Effector memory CD8-positive, alpha-beta T cell (primary cell): Measurements from ENCODE around the gene LRRC39.

Source experiments
- ATAC-seq: fragments of 150-1000 bp; cut with Tn5 transposase; replicated peaks from 2 replicates; pipeline ENCODE4 v1.10.0; 2021; ENCODE audit warnings: mild to moderate bottlenecking, moderate library complexity
- DNase-seq, 3 experiments: peaks; one replicate each; pipeline ENCODE4 v3.0.0; 2021
- H3K27ac Mint-ChIP-seq, 2 donors: one replicate each; pipeline ENCODE4 v1.8.0; 2022; ENCODE audit warnings: mild to moderate bottlenecking in 2 of 2, mixed read lengths in 2 of 2, moderate library complexity in 2 of 2
- H3K27me3 Mint-ChIP-seq, 2 donors: one replicate each; pipeline ENCODE4 v1.8.0; 2022; ENCODE audit warnings: mixed read lengths in 2 of 2
- H3K36me3 Mint-ChIP-seq: one replicate; pipeline ENCODE4 v1.8.0; 2022; ENCODE audit warnings: mild to moderate bottlenecking, moderate library complexity, mixed read lengths; ENCODE audit not compliant: insufficient read depth
- H3K4me1 Mint-ChIP-seq, 2 donors: one replicate each; pipeline ENCODE4 v1.8.0; 2022; ENCODE audit warnings: low read depth in 2 of 2, mixed read lengths in 2 of 2
- H3K4me3 Mint-ChIP-seq, 2 donors: one replicate each; pipeline ENCODE4 v1.8.0; 2022; ENCODE audit warnings: mild to moderate bottlenecking in 2 of 2, mixed read lengths in 2 of 2, moderate library complexity in 2 of 2
- H3K9me3 Mint-ChIP-seq, 2 donors: one replicate each; pipeline ENCODE4 v1.8.0; 2022; ENCODE audit warnings: mixed read lengths in 2 of 2

The LRRC39 gene

GRCh38 chr1:100184536-100184935 is 6.5 kb upstream of the LRRC39 start:
- H3K9me3 Mint-ChIP-seq = no peaks in the 10 kb centered on the region
- no peak overlapping the region for H3K4me3 Mint-ChIP-seq
- H3K27me3 Mint-ChIP-seq = no peaks in the 10 kb centered on the region
- no peaks in the 10 kb centered on the region for H3K4me1 Mint-ChIP-seq
- ATAC-seq = no peak
- no peak for DNase-seq
- no peak overlapping the region for H3K27ac Mint-ChIP-seq
- peaks cover 3% of the 10 kb centered on the region for H3K36me3 Mint-ChIP-seq

- ATAC-seq (no peak), DNase-seq (no peak)
- H3K36me3 Mint-ChIP-seq = peaks cover 3% of the 10 kb centered on the region
- no peak overlapping the region for H3K27ac Mint-ChIP-seq
- no peaks in the 10 kb centered on the region for H3K9me3 Mint-ChIP-seq
- no peaks in the 10 kb centered on the region for H3K4me1 Mint-ChIP-seq
- H3K27me3 Mint-ChIP-seq = no peaks in the 10 kb centered on the region
- H3K4me3 Mint-ChIP-seq = no peak overlapping the region
Observed at GRCh38 chr1:100183370-100183769, 5.3 kb upstream of the LRRC39 start.

GRCh38 chr1:100177295-100178041 is 588 bp downstream of the LRRC39 start:
- Mint-ChIP-seq H3K27ac (no peak overlapping the region), H3K4me1 (no peaks in the 10 kb centered on the region), H3K36me3 (no peaks in the 10 kb centered on the region), H3K9me3 (no peaks in the 10 kb centered on the region), H3K4me3 (no peak overlapping the region), H3K27me3 (no peaks in the 10 kb centered on the region)
- DNase-seq (no peak), ATAC-seq (no peak)

- ATAC-seq (no peak), DNase-seq (no peak)
- Mint-ChIP-seq H3K27me3 (no peaks in the 10 kb centered on the region), H3K9me3 (no peaks in the 10 kb centered on the region), H3K4me1 (no peaks in the 10 kb centered on the region), H3K4me3 (no peak overlapping the region), H3K27ac (no peak overlapping the region), H3K36me3 (no peaks in the 10 kb centered on the region)
Observed at GRCh38 chr1:100168051-100168450, 10.0 kb downstream of the LRRC39 start.

- Mint-ChIP-seq H3K9me3 (no peaks in the 10 kb centered on the region), H3K36me3 (no peaks in the 10 kb centered on the region), H3K4me3 (no peak overlapping the region), H3K4me1 (no peaks in the 10 kb centered on the region), H3K27me3 (no peaks in the 10 kb centered on the region), H3K27ac (no peak overlapping the region)
- no peak for ATAC-seq
- no peak for DNase-seq
Observed at GRCh38 chr1:100164702-100165101, 13.4 kb downstream of the LRRC39 start.

DNA sequence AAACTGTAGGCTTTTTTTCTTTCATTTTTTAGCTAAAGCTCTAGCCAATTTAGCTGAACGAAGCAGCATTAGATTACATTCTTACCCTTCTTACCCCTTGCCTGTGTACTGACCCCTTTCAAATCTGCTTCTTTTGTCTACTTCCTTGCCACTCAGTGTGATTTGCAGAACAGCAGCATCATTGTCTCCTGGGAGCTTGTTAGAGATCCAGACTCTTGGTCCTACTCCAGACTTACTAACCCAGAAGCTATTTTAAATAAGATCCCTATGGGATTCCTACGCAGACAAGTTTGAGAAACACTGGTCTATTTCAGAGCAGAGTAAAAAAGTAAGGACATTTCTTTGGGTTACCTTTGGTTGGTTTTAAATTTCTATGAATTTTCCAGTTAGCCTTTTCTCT is 13.8 kb downstream of the LRRC39 start:
- ATAC-seq = no peak

DNA sequence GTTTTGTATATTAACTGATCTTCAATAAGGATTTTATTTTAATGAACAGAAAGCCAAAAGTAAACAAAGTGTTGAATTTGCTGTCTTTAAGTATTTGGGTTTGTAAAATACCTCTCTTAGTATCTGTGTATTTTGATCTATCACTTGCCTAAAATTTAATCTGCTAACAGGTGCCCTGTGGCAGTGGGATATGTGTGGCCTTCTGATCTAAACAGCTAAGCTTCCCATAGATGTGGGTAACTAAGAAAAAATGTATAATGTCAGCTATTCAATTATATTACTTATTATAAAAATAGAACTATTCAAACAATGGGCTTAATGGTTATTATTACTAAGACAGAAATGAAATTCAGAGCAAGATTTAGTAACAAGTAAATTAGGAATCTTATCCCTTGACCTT is 15.2 kb downstream of the LRRC39 start:
- no peak for ATAC-seq
- Mint-ChIP-seq H3K4me3 (no peak overlapping the region), H3K27me3 (no peaks in the 10 kb centered on the region), H3K27ac (no peak overlapping the region), H3K9me3 (no peaks in the 10 kb centered on the region), H3K4me1 (no peaks in the 10 kb centered on the region), H3K36me3 (no peaks in the 10 kb centered on the region)
- DNase-seq = no peak

More for the DNA sequence above, 13.8 kb downstream of the LRRC39 start:
- Mint-ChIP-seq H3K36me3 (no peaks in the 10 kb centered on the region), H3K4me3 (no peak overlapping the region), H3K27ac (peak overlapping the region in 1 of 2 donors; percentile 41), H3K27me3 (no peaks in the 10 kb centered on the region), H3K4me1 (no peaks in the 10 kb centered on the region), H3K9me3 (no peaks in the 10 kb centered on the region)
- no peak for DNase-seq

GRCh38 chr1:100152271-100152670 is 25.8 kb downstream of the LRRC39 start:
- no peaks in the 10 kb centered on the region for H3K9me3 Mint-ChIP-seq
- DNase-seq = no peak
- H3K4me3 Mint-ChIP-seq = no peak overlapping the region
- peaks cover 4% of the 10 kb centered on the region in 2 donors for H3K4me1 Mint-ChIP-seq
- H3K27ac Mint-ChIP-seq = peak overlapping the region; percentile 52 to 61
- no peaks in the 10 kb centered on the region for H3K27me3 Mint-ChIP-seq
- no peak for ATAC-seq
- H3K36me3 Mint-ChIP-seq = peaks cover 9% of the 10 kb centered on the region

GRCh38 chr1:100151679-100152078 is 26.4 kb downstream of the LRRC39 start:
- no peak overlapping the region for H3K4me3 Mint-ChIP-seq
- peaks cover 12% of the 10 kb centered on the region for H3K36me3 Mint-ChIP-seq

GRCh38 chr1:100147875-100148274 is 30.2 kb downstream of the LRRC39 start:
- no peaks in the 10 kb centered on the region for H3K9me3 Mint-ChIP-seq
- peaks cover 37% of the 10 kb centered on the region for H3K36me3 Mint-ChIP-seq
- H3K4me3 Mint-ChIP-seq = no peak overlapping the region
- DNase-seq = no peak
- H3K27ac Mint-ChIP-seq = no peak overlapping the region
- peaks cover 4% of the 10 kb centered on the region in 2 donors for H3K4me1 Mint-ChIP-seq
- no peaks in the 10 kb centered on the region for H3K27me3 Mint-ChIP-seq
- no peak for ATAC-seq

More at GRCh38 chr1:100151679-100152078, 26.4 kb downstream of the LRRC39 start:
- ATAC-seq (no peak), DNase-seq (no peak)
- H3K27me3 Mint-ChIP-seq = no peaks in the 10 kb centered on the region
- no peaks in the 10 kb centered on the region for H3K9me3 Mint-ChIP-seq
- H3K4me1 Mint-ChIP-seq = peaks cover 4% of the 10 kb centered on the region in 2 donors
- H3K27ac Mint-ChIP-seq = peak overlapping the region; percentile 52 to 61

DNA sequence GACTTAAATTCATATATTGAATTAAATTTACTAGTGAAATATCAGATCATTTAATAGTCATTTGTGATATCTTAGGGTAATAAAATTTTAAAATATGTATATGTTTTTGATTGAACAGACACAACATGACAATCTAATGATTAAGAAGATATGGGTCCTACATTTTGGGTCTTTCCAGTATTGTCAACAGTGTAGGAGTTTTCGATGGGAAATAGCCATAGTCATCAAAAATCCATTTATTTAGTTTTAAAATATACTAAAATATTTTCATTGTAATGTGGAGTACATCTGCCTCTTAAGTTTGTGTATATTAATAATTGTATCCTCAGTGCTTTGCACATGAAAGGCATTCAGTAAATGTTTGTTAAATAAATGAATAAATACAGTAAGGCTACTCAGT is 31.1 kb downstream of the LRRC39 start:
- H3K36me3 Mint-ChIP-seq = peaks cover 46% of the 10 kb centered on the region
- ATAC-seq (no peak), DNase-seq (no peak)
- no peaks in the 10 kb centered on the region for H3K27me3 Mint-ChIP-seq
- peaks cover 2 to 4% of the 10 kb centered on the region in 2 donors for H3K4me1 Mint-ChIP-seq
- H3K4me3 Mint-ChIP-seq = no peak overlapping the region
- no peak overlapping the region for H3K27ac Mint-ChIP-seq
- H3K9me3 Mint-ChIP-seq = no peaks in the 10 kb centered on the region

- no peaks in the 10 kb centered on the region for H3K9me3 Mint-ChIP-seq
- H3K27ac Mint-ChIP-seq = peak overlapping the region in 1 of 2 donors; percentile 17
- ATAC-seq (no peak), DNase-seq (no peak)
- H3K4me1 Mint-ChIP-seq = peaks cover 2 to 4% of the 10 kb centered on the region in 2 donors
- H3K27me3 Mint-ChIP-seq = no peaks in the 10 kb centered on the region
- H3K36me3 Mint-ChIP-seq = peaks cover 62% of the 10 kb centered on the region
- H3K4me3 Mint-ChIP-seq = no peak overlapping the region
Observed at GRCh38 chr1:100145116-100145515, 32.9 kb downstream of the LRRC39 start.

DNA sequence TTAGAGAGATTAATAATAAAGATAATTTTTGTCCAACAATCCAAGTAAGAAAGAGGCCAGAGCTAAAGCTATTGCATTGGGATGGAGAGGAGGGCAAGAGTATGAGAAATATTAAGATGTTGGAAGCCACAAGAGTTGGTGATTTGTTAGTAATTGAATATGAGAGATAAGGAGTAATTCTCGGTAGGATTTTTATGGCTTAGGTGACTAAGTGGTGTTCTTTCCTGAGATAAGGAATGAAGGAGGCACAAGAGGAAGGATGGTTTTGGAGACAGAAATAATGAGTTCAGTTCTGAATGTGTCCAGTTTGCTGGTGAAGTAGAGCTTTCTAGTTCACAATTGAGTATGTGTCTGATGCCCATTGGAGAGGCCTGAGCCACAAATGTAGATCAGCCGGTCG is 35.7 kb downstream of the LRRC39 start:
- H3K4me3 Mint-ChIP-seq = no peak overlapping the region

DNA sequence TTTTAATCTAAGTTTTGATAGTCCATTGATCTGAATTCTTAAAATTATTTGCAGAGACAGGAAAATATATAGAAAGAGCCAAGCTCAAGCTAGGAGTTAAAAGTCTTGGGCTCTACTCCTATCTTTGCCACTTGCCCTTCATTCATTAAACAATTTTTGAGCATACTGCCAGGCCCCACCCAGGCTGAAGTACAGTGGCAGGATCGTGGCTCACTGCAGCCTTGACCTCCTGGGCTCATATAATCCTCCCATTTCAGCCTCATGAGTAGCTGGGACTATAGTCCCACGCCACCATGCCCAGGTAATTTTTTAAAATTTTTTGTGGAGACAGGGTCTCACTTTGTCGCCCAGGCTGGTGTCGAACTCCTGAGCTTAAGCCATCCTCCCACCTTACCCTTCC is 36.9 kb downstream of the LRRC39 start:
- no peak for DNase-seq
- no peak for ATAC-seq
- Mint-ChIP-seq H3K27ac (peak overlapping the region in 1 of 2 donors; percentile 11), H3K27me3 (no peaks in the 10 kb centered on the region), H3K9me3 (no peaks in the 10 kb centered on the region), H3K4me3 (no peak overlapping the region), H3K4me1 (peaks cover 2 to 4% of the 10 kb centered on the region in 2 donors), H3K36me3 (peaks cover 80% of the 10 kb centered on the region)

More for the DNA sequence above, 35.7 kb downstream of the LRRC39 start:
- H3K9me3 Mint-ChIP-seq = no peaks in the 10 kb centered on the region
- H3K4me1 Mint-ChIP-seq = peaks cover 2 to 4% of the 10 kb centered on the region in 2 donors
- H3K27me3 Mint-ChIP-seq = no peaks in the 10 kb centered on the region
- peaks cover 80% of the 10 kb centered on the region for H3K36me3 Mint-ChIP-seq
- DNase-seq (no peak), ATAC-seq (no peak)
- peak overlapping the region; percentile 2 to 57 for H3K27ac Mint-ChIP-seq
